ENCODE results near the gene IL21R.

IL21R gene

GRCh38 chr16:27462846-27463682 is 61.1 kb downstream of the IL21R start:
- no peak for DNase-seq (ENCODE audit: low read depth in 2 of 2, low spot score in 1 of 2)

DNA sequence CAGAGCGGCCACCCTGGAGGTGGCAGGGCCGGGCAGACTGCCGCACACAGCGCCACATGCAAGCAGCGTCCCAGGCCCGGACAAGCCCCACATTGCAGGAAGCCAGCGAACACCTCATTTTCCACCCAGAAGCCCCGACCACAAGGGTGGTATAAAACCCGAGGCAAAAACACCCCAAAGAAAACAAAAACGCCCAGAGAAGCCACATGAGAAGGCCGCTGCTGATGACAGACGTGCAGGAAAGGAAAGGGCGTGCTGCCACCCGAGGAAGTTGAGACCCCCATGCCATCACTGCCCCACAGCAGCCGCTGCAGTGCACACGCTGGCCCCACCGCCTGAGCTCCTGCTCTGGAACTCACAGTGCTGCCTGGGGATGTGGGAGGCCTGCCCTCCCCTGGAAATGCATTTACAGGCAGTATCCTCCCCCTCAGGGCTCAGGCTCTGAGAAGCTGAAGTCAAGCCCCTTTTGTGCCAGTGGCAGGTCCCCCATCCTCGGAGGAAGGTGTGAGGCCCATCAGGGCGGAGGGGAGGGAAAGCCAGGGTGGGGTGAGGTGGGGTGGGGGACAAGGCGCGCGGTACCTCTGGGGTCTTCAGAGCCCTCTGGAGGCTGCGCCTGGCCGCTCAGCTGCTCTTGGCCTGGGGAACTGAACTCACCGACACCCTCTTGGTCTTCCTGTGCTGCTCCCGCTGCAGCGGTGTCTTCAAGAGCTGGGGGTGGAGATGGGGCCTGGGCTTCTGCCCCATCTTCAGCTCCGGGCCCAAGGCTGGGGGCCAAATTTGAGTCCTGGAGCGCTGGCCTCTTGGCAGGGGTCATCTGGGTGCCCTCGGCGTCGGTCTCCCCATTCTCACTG is 62.0 kb downstream of the IL21R start:
- DNase-seq (ENCODE audit: low read depth in 2 of 2, low spot score in 1 of 2), result peak; percentile 49 to 55

- DNase-seq (ENCODE audit: low read depth in 2 of 2, low spot score in 1 of 2), result no peak
Measured at GRCh38 chr16:27464626-27465482, 62.9 kb downstream of the IL21R start.

- DNase-seq (ENCODE audit: low read depth in 2 of 2, low spot score in 1 of 2), result no peak
Measured at GRCh38 chr16:27465483-27465879, 63.5 kb downstream of the IL21R start.

DNA sequence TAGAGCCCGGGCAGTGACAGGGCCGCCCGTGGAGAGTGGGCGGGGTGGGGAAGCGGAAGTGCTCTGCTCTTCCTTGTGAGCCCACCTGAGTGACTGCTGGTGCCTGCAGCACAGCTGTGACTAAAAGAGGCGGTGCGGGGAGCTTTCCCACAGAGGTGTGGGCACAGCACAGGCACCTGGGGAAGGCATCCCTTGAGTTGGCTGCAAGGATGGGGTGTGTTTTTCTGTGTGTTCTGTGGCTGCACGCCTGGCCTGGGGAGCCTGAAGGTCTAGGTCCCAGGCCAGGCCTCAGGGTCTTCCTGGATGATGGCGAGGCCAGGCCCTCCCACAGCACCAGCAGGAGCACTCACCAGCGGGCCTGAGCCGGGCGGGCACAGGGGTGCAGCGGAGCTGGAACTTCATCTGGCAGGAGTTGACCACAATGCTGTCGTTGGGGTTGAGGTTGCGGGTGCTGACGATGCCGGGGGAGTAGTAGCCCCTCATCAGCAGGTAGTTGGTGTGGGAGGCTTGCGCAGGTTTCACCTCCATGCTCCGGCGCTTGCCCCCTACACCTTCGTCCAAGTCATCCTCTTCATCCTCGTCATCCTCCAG is 67.1 kb downstream of the IL21R start:
- no peak for DNase-seq (ENCODE audit: low read depth in 2 of 2, low spot score in 1 of 2)

- no peak for DNase-seq (ENCODE audit: low read depth in 2 of 2, low spot score in 1 of 2)
Measured at GRCh38 chr16:27470567-27471431, 68.8 kb downstream of the IL21R start.

- no peak for DNase-seq (ENCODE audit: low read depth in 2 of 2, low spot score in 1 of 2)
Measured at GRCh38 chr16:27471661-27472060, 69.7 kb downstream of the IL21R start.

- no peak for DNase-seq (ENCODE audit: low read depth in 2 of 2, low spot score in 1 of 2)
Measured at GRCh38 chr16:27472091-27473020, 70.4 kb downstream of the IL21R start.

- no peak for DNase-seq (ENCODE audit: low read depth in 2 of 2, low spot score in 1 of 2)
Measured at GRCh38 chr16:27473101-27473900, 71.3 kb downstream of the IL21R start.

DNA sequence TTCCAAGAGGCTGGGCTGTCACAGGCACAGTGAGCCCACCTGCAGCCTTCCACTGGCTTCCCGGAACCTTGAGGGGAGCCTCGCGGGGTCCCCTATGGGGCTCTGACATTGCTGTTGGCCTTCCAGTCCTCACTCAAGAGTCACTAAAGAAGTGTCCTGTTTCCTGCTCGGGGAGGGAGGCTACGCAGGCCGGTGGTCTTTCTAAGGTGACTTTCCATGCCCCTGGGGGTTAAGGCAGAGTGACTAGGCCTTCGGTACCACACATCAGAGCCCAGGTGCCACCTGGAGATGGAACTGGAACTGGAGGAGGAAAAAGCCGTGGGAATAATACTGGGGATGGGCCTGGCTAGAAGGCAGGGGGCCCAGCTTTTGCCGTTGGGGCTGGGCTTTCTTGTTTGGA is 72.1 kb downstream of the IL21R start:
- no peak for DNase-seq (ENCODE audit: low read depth in 2 of 2, low spot score in 1 of 2)

DNA sequence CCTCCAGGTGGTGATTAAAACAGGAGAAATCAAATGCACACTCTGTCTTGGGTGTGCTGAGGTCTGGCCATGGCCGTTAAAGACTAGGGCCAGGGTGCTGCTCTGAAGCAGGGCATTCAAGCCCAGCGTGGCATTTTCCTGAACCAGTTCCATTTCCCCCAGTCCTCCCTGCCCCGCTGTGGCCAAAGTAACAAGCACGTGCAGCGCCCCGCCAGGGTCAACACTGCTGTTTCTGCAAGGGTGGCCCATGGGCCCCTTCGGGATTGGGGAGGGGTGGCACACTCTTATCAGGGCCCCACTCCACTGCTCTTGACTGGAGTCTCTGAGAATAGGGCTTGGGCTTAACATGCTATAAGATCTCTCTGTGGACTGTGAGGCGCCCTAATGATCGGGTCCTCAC is 72.9 kb downstream of the IL21R start:
- no peak for DNase-seq (ENCODE audit: low read depth in 2 of 2, low spot score in 1 of 2)

GRCh38 chr16:27475561-27475960 is 73.6 kb downstream of the IL21R start:
- DNase-seq (ENCODE audit: low read depth in 2 of 2, low spot score in 1 of 2), result no peak

- no peak for DNase-seq (ENCODE audit: low read depth in 2 of 2, low spot score in 1 of 2)
Measured at GRCh38 chr16:27476240-27476639, 74.3 kb downstream of the IL21R start.

GRCh38 chr16:27480761-27481160 is 78.8 kb downstream of the IL21R start:
- no peak for DNase-seq (ENCODE audit: low read depth in 2 of 2, low spot score in 1 of 2)

DNA sequence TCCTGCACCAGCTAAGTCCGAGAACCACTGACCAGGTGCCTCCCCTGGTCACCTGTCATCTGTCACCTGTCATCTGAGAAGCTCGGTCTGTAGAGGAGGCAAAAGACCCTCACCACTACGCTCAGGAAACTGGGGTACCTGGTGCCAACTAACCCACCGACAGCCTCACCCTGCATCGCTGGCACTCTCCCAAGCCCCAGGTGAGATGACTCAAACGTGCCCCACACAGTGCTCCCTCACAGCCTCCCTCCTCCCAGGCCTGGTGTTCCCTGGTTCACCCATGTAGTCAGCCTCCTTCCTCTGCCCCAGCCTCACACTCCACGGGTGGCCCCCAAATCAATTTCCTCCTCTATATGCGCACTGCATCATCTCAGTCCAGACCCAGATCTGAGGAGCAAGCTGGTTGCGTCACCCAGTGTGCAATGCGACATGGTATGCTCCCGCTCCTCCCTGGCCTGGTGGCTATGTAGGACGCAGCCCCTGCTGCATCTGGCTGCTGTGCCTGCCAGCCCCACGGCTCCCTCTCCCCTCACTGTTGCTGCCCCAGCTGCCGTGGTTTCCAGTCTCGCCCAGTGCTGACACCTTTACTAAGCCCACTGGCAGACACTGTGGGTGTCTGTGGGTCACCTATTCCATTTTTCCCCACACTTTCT is 79.4 kb downstream of the IL21R start:
- no peak for DNase-seq (ENCODE audit: low read depth in 2 of 2, low spot score in 1 of 2)

GRCh38 chr16:27482397-27483087 is 80.6 kb downstream of the IL21R start:
- no peak for DNase-seq (ENCODE audit: low read depth in 2 of 2, low spot score in 1 of 2)

DNA sequence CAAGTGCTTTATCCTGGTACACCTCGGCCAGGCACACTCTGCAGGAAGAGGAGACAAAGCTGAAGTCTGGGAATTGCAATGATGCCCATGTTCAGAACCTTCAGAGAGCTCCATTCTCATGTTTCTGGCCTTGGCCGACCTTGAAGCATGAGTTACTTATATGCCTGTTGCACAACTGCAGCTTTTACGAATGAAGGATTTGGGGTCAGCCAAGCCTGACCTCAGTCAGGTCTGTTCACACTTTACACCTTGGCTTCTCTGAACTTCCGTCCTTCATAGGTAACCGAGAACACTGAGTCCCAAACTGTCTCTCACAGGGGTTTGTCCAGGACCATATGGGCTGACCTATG is 81.1 kb downstream of the IL21R start:
- DNase-seq (ENCODE audit: low read depth in 2 of 2, low spot score in 1 of 2), result no peak

Data from stimulated activated CD8-positive, alpha-beta memory T cell treated with anti-CD3 and anti-CD28 coated beads, Interleukin-4, amount 100 ng/mL, for 1 hour (primary cell).